Measurements from ENCODE around the gene TCP1.
"Not testable (repeated sequence)": the region's sequence is repeated elsewhere in the genome, so short reads cannot be mapped to it uniquely, and the experiment has no call there.

Gene TCP1

DNA sequence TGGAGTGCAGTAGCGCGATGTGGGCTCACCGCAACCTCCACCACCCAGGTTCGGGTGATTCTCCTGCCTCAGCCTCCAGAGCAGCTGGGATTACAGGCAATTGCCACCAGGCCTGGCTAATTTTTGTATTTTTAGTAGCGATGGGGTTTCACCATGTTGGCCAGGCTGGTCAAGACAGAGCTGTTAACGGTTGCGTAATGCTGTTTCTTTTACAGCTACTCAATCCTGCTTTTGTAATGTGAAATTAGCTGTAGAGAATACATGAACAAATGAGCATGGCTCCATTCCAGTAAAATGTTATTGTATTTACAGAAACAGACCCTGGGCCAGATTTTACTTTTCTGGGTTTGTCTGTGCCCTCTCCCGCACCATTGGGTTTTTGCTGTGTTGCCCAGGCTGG, 12.5 kb upstream of the TCP1 start:
- TF ChIP-seq CTCF (IDR thresholded peaks at IDR 0.05; ENCODE audit: poor library complexity, severe bottlenecking) = no peak
- Histone ChIP-seq H3K4me1 (ENCODE audit: insufficient read depth, poor library complexity, severe bottlenecking) (no peaks in the 10 kb centered on the region), H3K27me3 (ENCODE audit: insufficient read depth, poor library complexity, severe bottlenecking) (no peaks in the 10 kb centered on the region), H3K27ac (ENCODE audit: poor library complexity, severe bottlenecking) (no peak overlapping the region), H3K9me3 (ENCODE audit: severe bottlenecking) (no peaks in the 10 kb centered on the region), H3K36me3 (ENCODE audit: low read depth) (peaks cover 36% of the 10 kb centered on the region), H3K4me3 (ENCODE audit: severe bottlenecking) (no peak overlapping the region)
- DNase-seq (ENCODE audit: low spot score) (no peak), ATAC-seq (ENCODE audit: low read depth) (no peak)

- DNase-seq (ENCODE audit: low spot score) (no peak), ATAC-seq (ENCODE audit: low read depth) (peak; percentile 85)
- no peaks in the 10 kb centered on the region for H3K9me3 ChIP-seq (ENCODE audit: severe bottlenecking)
- H3K27me3 ChIP-seq (ENCODE audit: insufficient read depth, poor library complexity, severe bottlenecking) = no peaks in the 10 kb centered on the region
- no peak for TF ChIP-seq CTCF (IDR thresholded peaks at IDR 0.05; ENCODE audit: poor library complexity, severe bottlenecking)
- no peaks in the 10 kb centered on the region for H3K4me1 ChIP-seq (ENCODE audit: insufficient read depth, poor library complexity, severe bottlenecking)
- no peak within 1 kb of the TSS for H3K27ac ChIP-seq (ENCODE audit: poor library complexity, severe bottlenecking)
- H3K36me3 ChIP-seq (ENCODE audit: low read depth) = peaks cover 40% of the 10 kb centered on the region
- H3K4me3 ChIP-seq (ENCODE audit: severe bottlenecking) = peak within 1 kb of the TSS; percentile 48
Observed at GRCh38 chr6:159800141-159800865, 10.9 kb upstream of the TCP1 start, which contains the start of gene PNLDC1. Gene PNLDC1 (plus strand): TSS chr6:159800276. CDS start chr6:159800308, 32 bp downstream.

GRCh38 chr6:159797554-159797953, 8.2 kb upstream of the TCP1 start:
- Histone ChIP-seq H3K27me3 (ENCODE audit: insufficient read depth, poor library complexity, severe bottlenecking) (no peaks in the 10 kb centered on the region), H3K36me3 (ENCODE audit: low read depth) (peaks cover 67% of the 10 kb centered on the region), H3K4me3 (ENCODE audit: severe bottlenecking) (no peak overlapping the region), H3K4me1 (ENCODE audit: insufficient read depth, poor library complexity, severe bottlenecking) (no peaks in the 10 kb centered on the region), H3K27ac (ENCODE audit: poor library complexity, severe bottlenecking) (no peak overlapping the region), H3K9me3 (ENCODE audit: severe bottlenecking) (no peaks in the 10 kb centered on the region)
- TF ChIP-seq CTCF (IDR thresholded peaks at IDR 0.05; ENCODE audit: poor library complexity, severe bottlenecking) = no peak
- DNase-seq (ENCODE audit: low spot score) = no peak
- no peak for ATAC-seq (ENCODE audit: low read depth)

DNA sequence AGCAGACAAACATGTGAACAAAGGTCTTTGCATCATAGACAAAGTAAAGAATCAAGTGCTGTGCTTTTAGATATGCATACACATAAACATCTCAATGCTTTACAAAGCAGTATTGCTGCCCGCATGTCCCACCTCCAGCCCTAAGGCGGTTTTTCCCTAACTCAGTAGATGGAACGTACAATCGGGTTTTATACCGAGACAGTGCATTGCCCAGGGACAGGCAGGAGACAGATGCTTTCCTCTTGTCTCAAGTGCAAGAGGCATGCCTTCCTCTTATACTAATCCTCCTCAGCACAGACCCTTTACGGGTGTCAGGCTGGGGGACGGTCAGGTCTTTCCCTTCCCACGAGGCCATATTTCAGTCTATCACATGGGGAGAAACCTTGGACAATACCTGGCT, 5.6 kb upstream of the TCP1 start:
- peaks cover 83% of the 10 kb centered on the region for H3K36me3 ChIP-seq (ENCODE audit: low read depth)
- H3K27me3 ChIP-seq (ENCODE audit: insufficient read depth, poor library complexity, severe bottlenecking); ATAC-seq (ENCODE audit: low read depth); DNase-seq (ENCODE audit: low spot score); H3K4me3 ChIP-seq (ENCODE audit: severe bottlenecking); H3K27ac ChIP-seq (ENCODE audit: poor library complexity, severe bottlenecking); H3K4me1 ChIP-seq (ENCODE audit: insufficient read depth, poor library complexity, severe bottlenecking); H3K9me3 ChIP-seq (ENCODE audit: severe bottlenecking): not testable (repeated sequence)

DNA sequence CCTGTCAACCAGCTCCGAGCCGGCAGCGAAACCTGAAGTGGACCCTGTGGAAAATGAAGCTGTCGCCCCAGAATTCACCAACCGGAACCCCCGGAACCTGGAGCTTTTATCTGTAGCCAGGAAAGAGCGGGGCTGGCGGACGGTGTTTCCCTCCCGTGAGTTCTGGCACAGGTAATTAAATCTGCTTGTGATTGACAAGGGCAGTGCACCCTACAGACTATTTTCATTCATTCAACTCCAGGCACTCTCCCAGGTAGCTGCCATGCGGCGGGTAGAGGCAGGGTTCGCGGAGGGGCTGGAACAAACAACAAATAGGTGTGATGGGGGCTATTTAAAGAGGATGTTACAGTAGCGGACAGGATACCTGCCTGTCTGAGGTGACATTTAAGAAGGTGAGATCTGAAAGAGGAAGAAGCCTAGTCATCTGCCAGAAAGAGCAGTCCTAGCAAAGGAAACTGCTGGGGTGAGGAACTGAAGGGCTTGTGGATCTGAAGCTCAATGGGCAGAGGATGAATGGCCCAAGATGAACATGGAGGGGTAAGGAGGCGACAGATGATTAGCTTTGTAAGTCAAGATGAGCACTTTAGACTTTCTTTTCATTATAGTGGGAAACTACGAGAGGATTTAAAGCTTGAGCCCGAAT, 1.7 kb upstream of the TCP1 start:
- peak overlapping the region; percentile 56 for H3K4me3 ChIP-seq (ENCODE audit: severe bottlenecking)
- TF ChIP-seq CTCF (IDR thresholded peaks at IDR 0.05; ENCODE audit: poor library complexity, severe bottlenecking) = no peak
- peak overlapping the region; percentile 69 for H3K27ac ChIP-seq (ENCODE audit: poor library complexity, severe bottlenecking)
- H3K9me3 ChIP-seq (ENCODE audit: severe bottlenecking) = no peaks in the 10 kb centered on the region
- DNase-seq (ENCODE audit: low spot score) (no peak), ATAC-seq (ENCODE audit: low read depth) (no peak)
- H3K36me3 ChIP-seq (ENCODE audit: low read depth) = peaks cover 76% of the 10 kb centered on the region
- peaks cover 6% of the 10 kb centered on the region for H3K4me1 ChIP-seq (ENCODE audit: insufficient read depth, poor library complexity, severe bottlenecking)
- no peaks in the 10 kb centered on the region for H3K27me3 ChIP-seq (ENCODE audit: insufficient read depth, poor library complexity, severe bottlenecking)
